ENCODE results near the gene COL11A2.

DNA sequence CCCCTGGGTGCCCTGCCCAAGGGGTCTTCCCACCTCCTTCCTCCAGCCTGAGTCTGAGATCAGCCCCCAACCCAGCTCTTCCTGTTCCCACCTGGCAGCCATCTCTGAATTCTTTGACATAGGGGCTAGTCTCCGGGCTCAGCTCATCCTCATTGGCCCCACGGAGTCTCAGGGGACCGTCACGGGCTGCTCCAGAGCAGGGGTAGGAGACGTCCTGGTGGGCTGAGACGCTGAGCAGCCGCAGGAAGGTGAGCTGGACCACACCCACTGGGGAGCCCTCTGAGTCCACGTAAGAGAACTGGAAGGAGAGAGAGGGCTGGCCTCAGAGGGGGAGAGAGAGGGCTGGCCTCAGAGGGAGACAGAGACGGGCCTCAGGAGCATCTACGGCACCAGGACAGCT lies 28.1 kb downstream of the COL11A2 start:
- TF ChIP-seq, protein P1, sequence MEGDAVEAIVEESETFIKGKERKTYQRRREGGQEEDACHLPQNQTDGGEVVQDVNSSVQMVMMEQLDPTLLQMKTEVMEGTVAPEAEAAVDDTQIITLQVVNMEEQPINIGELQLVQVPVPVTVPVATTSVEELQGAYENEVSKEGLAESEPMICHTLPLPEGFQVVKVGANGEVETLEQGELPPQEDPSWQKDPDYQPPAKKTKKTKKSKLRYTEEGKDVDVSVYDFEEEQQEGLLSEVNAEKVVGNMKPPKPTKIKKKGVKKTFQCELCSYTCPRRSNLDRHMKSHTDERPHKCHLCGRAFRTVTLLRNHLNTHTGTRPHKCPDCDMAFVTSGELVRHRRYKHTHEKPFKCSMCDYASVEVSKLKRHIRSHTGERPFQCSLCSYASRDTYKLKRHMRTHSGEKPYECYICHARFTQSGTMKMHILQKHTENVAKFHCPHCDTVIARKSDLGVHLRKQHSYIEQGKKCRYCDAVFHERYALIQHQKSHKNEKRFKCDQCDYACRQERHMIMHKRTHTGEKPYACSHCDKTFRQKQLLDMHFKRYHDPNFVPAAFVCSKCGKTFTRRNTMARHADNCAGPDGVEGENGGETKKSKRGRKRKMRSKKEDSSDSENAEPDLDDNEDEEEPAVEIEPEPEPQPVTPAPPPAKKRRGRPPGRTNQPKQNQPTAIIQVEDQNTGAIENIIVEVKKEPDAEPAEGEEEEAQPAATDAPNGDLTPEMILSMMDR (IDR thresholded peaks at IDR 0.05; ENCODE audit: borderline replicate concordance, extremely low read depth, low read length, poor library complexity, severe bottlenecking) = no peak
- no peak for TF ChIP-seq EZH2 (IDR thresholded peaks at IDR 0.05; ENCODE audit: borderline replicate concordance, low read depth, low read length, severe bottlenecking)

Measured in DND-41 (cell line).